ENCODE results near the gene PTPRE. TPM values are rescaled to one million over a fixed set of nuclear protein-coding genes. Genes with fewer than 3 reads are reported as not detected.

The PTPRE gene
- total RNA-seq, 1 experiment from 2014 or later: 12.3 TPM

DNA sequence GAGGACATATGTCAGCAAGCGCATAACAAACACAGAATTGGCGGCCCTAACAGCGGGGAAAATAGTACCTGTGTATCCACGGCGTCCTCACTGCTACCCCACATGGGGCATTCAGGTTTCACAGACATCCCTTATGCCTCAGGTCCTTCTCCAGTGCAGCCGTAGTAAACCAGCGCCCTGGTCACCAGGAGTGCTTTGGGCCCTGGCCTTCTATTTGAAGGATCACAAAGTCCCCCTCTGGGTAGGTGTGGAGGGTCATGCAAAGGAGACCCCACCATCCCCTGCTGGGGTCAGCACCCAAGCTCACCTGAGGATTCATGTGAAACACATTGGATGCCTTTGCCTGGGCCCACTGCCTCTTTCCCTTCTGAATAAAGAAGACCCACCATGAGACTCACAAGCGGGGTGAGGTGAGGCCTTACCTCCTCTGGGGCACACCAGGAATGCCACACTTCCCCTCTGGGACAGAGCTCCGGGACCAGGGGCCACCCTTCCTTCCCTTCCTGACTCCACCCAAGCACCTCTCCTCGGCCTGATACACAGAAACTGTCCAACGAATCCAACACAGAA lies 32.9 kb upstream of the PTPRE start:
- H3K27me3 ChIP-seq (ENCODE audit: insufficient read depth, low read length): peaks cover 18% of the 10 kb centered on the region; the same call in 1 of the 2 replicates
- H3K4me1 ChIP-seq (ENCODE audit: control insufficient read depth in 1 of 2, insufficient read depth in 2 of 2, low read length in 2 of 2): no peaks in the 10 kb centered on the region
- no peaks in the 10 kb centered on the region for H3K79me2 ChIP-seq (ENCODE audit: insufficient read depth, low read length)
- ChIA-PET CTCF (no interaction called here), RAD21 (ENCODE audit: low non-redundant PET in 1 of 2, low total read pairs in 2 of 2, uncharacterized antibody in 2 of 2, unreplicated experiment in 2 of 2) (no interaction called here), POLR2A (no interaction called here)
- intact Hi-C loops (cut with micrococcal nuclease): no loop called here
- H3K9me3 ChIP-seq (ENCODE audit: control insufficient read depth in 1 of 2, insufficient read depth in 1 of 2, low read depth in 1 of 2, low read length in 2 of 2): peaks cover 5 to 6% of the 10 kb centered on the region in 2 experiments; a peak in 2 of 4 replicates
- DNase-seq (ENCODE audit: low read depth, low spot score) (no peak), ATAC-seq (no peak)
- no TSS peak for BruUV-seq (replicated peaks)
- H3K4me2 ChIP-seq (ENCODE audit: low read length): no peak overlapping the region
- no peak overlapping the region for H2AFZ ChIP-seq (ENCODE audit: low read depth, low read length, poor library complexity, severe bottlenecking)
- no peaks in the 10 kb centered on the region for H4K20me1 ChIP-seq (ENCODE audit: insufficient read depth)
- H3K36me3 ChIP-seq (ENCODE audit: control insufficient read depth in 1 of 2, insufficient read depth in 2 of 2, low read length in 2 of 2): no peaks in the 10 kb centered on the region
- TF ChIP-seq CBX3 (IDR thresholded peaks at IDR 0.05; ENCODE audit: low read depth) (no peak), SP1 (IDR thresholded peaks at IDR 0.05; ENCODE audit: low read depth) (no peak), POLR2A (IDR thresholded peaks at IDR 0.05; ENCODE audit: borderline replicate concordance, extremely low read depth, insufficient read depth, insufficient read length) (no peak), ZBTB33 (IDR thresholded peaks at IDR 0.05; ENCODE audit: extremely low read depth, insufficient replicate concordance, low read length) (no peak), FOSL1 (IDR thresholded peaks at IDR 0.05; ENCODE audit: low read depth) (no peak), JUND (IDR thresholded peaks at IDR 0.05) (no peak), EGR1 (IDR thresholded peaks at IDR 0.05; ENCODE audit: low read depth) (no peak), CTCF (IDR thresholded peaks at IDR 0.05 in 2 of 3, conservative IDR thresholded peaks at IDR 0.05 in 1 of 3; ENCODE audit: borderline replicate concordance in 1 of 3, insufficient read depth in 1 of 3, low read depth in 2 of 3, low read length in 2 of 3) (no peak), YY1 (IDR thresholded peaks at IDR 0.05; ENCODE audit: extremely low read depth, insufficient replicate concordance, low read depth, low read length) (no peak), ZNF274 (IDR thresholded peaks at IDR 0.05; ENCODE audit: low read depth, low read length) (no peak), EZH2phosphoT487 (IDR thresholded peaks at IDR 0.05; ENCODE audit: borderline replicate concordance) (no peak)
- TF ChIP-seq, protein P1, sequence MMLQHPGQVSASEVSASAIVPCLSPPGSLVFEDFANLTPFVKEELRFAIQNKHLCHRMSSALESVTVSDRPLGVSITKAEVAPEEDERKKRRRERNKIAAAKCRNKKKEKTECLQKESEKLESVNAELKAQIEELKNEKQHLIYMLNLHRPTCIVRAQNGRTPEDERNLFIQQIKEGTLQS (IDR thresholded peaks at IDR 0.05): no peak
- no peak overlapping the region for H3K4me3 ChIP-seq (replicated peaks in 1 of 2; ENCODE audit: low read depth in 1 of 2, low read length in 2 of 2)
- no peaks in the 10 kb centered on the region for H3K9me2 ChIP-seq (ENCODE audit: insufficient read depth)
- H3K9ac ChIP-seq (ENCODE audit: low read length): no peak overlapping the region
- no peak overlapping the region for H3K27ac ChIP-seq (ENCODE audit: low read depth, low read length)

Data from HCT116 (cell line).